ENCODE measurements around the gene ALDH3A1. TPM values are rescaled to one million over a fixed set of nuclear protein-coding genes. Genes with fewer than 3 reads are reported as not detected.

Gene ALDH3A1
- total RNA-seq, 1 experiment from 2014 or later = 30.1 TPM

- Histone ChIP-seq H3K9me3 (ENCODE audit: low read length) (no peaks in the 10 kb centered on the region), H3K4me2 (ENCODE audit: low read length) (no peak overlapping the region), H4K20me1 (ENCODE audit: low read length) (no peaks in the 10 kb centered on the region), H3K79me2 (ENCODE audit: low read length) (no peaks in the 10 kb centered on the region), H3K4me1 (ENCODE audit: insufficient read depth, low read length) (peaks cover 23% of the 10 kb centered on the region), H3K9me2 (replicated peaks; ENCODE audit: low read length) (no peaks in the 10 kb centered on the region), H3F3A (ENCODE audit: low read length, unreplicated experiment) (peaks cover 4% of the 10 kb centered on the region), H3K27ac (ENCODE audit: low read length) (no peak overlapping the region), H3K4me3 (ENCODE audit: low read length) (no peak overlapping the region), H2AFZ (ENCODE audit: low read length) (no peak overlapping the region), H3K36me3 (ENCODE audit: low read depth, low read length) (no peaks in the 10 kb centered on the region), H3K27me3 (ENCODE audit: low read length) (no peaks in the 10 kb centered on the region), H3K9ac (ENCODE audit: low read length) (no peak overlapping the region)
- no peak for DNase-seq
- no peak for ATAC-seq
- intact Hi-C loops (cut with micrococcal nuclease) = no loop called here
- POLR2A ChIA-PET (ENCODE audit: unreplicated experiment) = interaction anchor here (0.5 kb wide), 1 partner anchor 57 kb away, joined by 29 read pairs; no protein-coding TSS in a partner anchor
- CTCF ChIA-PET = no interaction called here
- TF ChIP-seq CTCF (conservative IDR thresholded peaks at IDR 0.05; ENCODE audit: low read depth, low read length) = no peak
- no peak for TF ChIP-seq EZH2phosphoT487 (IDR thresholded peaks at IDR 0.05; ENCODE audit: borderline replicate concordance, low read length)
- no peak for TF ChIP-seq EZH2 (IDR thresholded peaks at IDR 0.05; ENCODE audit: low read length, unreplicated experiment)
- no TSS peak for BruUV-seq (replicated peaks)
Observed at GRCh38 chr17:19756546-19756945, 8.4 kb upstream of the ALDH3A1 start.

GRCh38 chr17:19755821-19756510 is 7.9 kb upstream of the ALDH3A1 start:
- Histone ChIP-seq H2AFZ (ENCODE audit: low read length) (no peak overlapping the region), H3K9me2 (replicated peaks; ENCODE audit: low read length) (no peaks in the 10 kb centered on the region)
- no TSS peak for BruUV-seq (replicated peaks)

More at GRCh38 chr17:19755821-19756510, 7.9 kb upstream of the ALDH3A1 start:
- H3K27ac ChIP-seq (ENCODE audit: low read length) = no peak overlapping the region
- no peak overlapping the region for H3K4me3 ChIP-seq (ENCODE audit: low read length)
- no peak for DNase-seq
- TF ChIP-seq EZH2 (IDR thresholded peaks at IDR 0.05; ENCODE audit: low read length, unreplicated experiment) (no peak), EZH2phosphoT487 (IDR thresholded peaks at IDR 0.05; ENCODE audit: borderline replicate concordance, low read length) (no peak), CTCF (conservative IDR thresholded peaks at IDR 0.05; ENCODE audit: low read depth, low read length) (no peak)
- ChIA-PET CTCF (interaction anchor here (0.6 kb wide), 1 partner anchor 224 kb away, joined by 3 read pairs; no protein-coding TSS in a partner anchor), POLR2A (ENCODE audit: unreplicated experiment) (no interaction called here)
- intact Hi-C loops (cut with micrococcal nuclease) = no loop called here
- no peaks in the 10 kb centered on the region for H3K36me3 ChIP-seq (ENCODE audit: low read depth, low read length)
- ATAC-seq = no peak
- H3K27me3 ChIP-seq (ENCODE audit: low read length) = no peaks in the 10 kb centered on the region
- no peak overlapping the region for H3K9ac ChIP-seq (ENCODE audit: low read length)
- H3K4me1 ChIP-seq (ENCODE audit: insufficient read depth, low read length) = peaks cover 29% of the 10 kb centered on the region
- no peak overlapping the region for H3K4me2 ChIP-seq (ENCODE audit: low read length)
- H3K9me3 ChIP-seq (ENCODE audit: low read length) = no peaks in the 10 kb centered on the region
- no peaks in the 10 kb centered on the region for H4K20me1 ChIP-seq (ENCODE audit: low read length)
- peaks cover 4% of the 10 kb centered on the region for H3F3A ChIP-seq (ENCODE audit: low read length, unreplicated experiment)
- H3K79me2 ChIP-seq (ENCODE audit: low read length) = no peaks in the 10 kb centered on the region
